Peyer's patch (tissue), 4 donors: Measurements from ENCODE around the gene TIMM22.

Source experiments
- POLR2A ChIP-seq, 2 donors: fragments of 450-650 bp; IDR thresholded peaks; one replicate each; pipeline ENCODE4 v1.5.1; 2017; ENCODE audit warnings: antibody characterized with exemption in 2 of 2, mild to moderate bottlenecking in 2 of 2, moderate library complexity in 2 of 2
- TF ChIP-seq, protein P1 (sequence below), 6 experiments: fragments of 450-650 bp in 4 of 6; fragments of 200-600 bp in 2 of 6; sonication (generic) in 1 of 6; IDR thresholded peaks; one replicate each; pipeline ENCODE4 v1.5.1; 2017 to 2019; ENCODE audit warnings: antibody characterized with exemption in 6 of 6, mild to moderate bottlenecking in 3 of 6, moderate library complexity in 1 of 6

DNA sequence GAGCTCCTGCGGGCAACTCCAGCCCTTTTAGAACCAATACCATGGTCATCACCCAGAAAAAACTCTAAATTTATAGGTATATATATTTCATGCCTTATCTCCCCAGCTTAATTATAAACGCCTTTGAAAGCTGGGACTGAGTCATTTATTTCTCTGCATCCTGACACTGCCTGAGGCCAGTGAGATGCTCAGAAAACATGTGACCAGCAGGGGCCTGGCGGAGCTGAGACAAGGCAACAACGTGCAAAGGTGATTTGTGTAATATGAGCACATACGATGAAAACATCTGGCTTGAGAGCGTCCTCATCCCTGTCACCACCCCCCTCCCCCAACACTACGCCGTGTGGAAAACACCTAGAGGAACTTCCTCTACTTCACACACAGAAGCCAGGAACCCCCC lies 40.0 kb upstream of the TIMM22 start:
- TF ChIP-seq, protein P1, sequence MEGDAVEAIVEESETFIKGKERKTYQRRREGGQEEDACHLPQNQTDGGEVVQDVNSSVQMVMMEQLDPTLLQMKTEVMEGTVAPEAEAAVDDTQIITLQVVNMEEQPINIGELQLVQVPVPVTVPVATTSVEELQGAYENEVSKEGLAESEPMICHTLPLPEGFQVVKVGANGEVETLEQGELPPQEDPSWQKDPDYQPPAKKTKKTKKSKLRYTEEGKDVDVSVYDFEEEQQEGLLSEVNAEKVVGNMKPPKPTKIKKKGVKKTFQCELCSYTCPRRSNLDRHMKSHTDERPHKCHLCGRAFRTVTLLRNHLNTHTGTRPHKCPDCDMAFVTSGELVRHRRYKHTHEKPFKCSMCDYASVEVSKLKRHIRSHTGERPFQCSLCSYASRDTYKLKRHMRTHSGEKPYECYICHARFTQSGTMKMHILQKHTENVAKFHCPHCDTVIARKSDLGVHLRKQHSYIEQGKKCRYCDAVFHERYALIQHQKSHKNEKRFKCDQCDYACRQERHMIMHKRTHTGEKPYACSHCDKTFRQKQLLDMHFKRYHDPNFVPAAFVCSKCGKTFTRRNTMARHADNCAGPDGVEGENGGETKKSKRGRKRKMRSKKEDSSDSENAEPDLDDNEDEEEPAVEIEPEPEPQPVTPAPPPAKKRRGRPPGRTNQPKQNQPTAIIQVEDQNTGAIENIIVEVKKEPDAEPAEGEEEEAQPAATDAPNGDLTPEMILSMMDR (IDR thresholded peaks at IDR 0.05), result no peak
- no peak for TF ChIP-seq POLR2A (IDR thresholded peaks at IDR 0.05)
